DMS153 treated with DMSO at 0.1 percent for 48 hours (cell line): ENCODE results near the gene THPO.
A peak's percentile ranks its signal among the peaks of the same experiment; 100 is the strongest.
"Not testable (repeated sequence)": the region's sequence is repeated elsewhere in the genome, so short reads cannot be mapped to it uniquely, and the experiment has no call there.

Experiments
- DNase-seq: peaks from one replicate; lab custom pipeline; 2025; ENCODE audit not compliant: unreplicated experiment; lab: John Stamatoyannopoulos, UW

Gene THPO

GRCh38 chr3:184351511-184352148 is 26.4 kb downstream of the THPO start:
- no peak for DNase-seq

- DNase-seq: no peak
Observed at GRCh38 chr3:184350618-184351017, 27.4 kb downstream of the THPO start.

GRCh38 chr3:184349563-184350470 is 28.2 kb downstream of the THPO start:
- no peak for DNase-seq

GRCh38 chr3:184348057-184348382 is 30.0 kb downstream of the THPO start:
- DNase-seq: no peak

- no peak for DNase-seq
Observed at GRCh38 chr3:184347321-184348056, 30.5 kb downstream of the THPO start.

GRCh38 chr3:184346480-184347190 is 31.4 kb downstream of the THPO start:
- no peak for DNase-seq

GRCh38 chr3:184345317-184346144 is 32.5 kb downstream of the THPO start:
- peak; percentile 34 for DNase-seq

GRCh38 chr3:184344579-184345316 is 33.3 kb downstream of the THPO start:
- no peak for DNase-seq

GRCh38 chr3:184343200-184343876 is 34.7 kb downstream of the THPO start:
- DNase-seq: no peak

GRCh38 chr3:184341925-184342324 is 36.1 kb downstream of the THPO start:
- no peak for DNase-seq

GRCh38 chr3:184339451-184340135 is 38.4 kb downstream of the THPO start:
- DNase-seq: not testable (repeated sequence)

- peak; percentile 44 for DNase-seq
Observed at GRCh38 chr3:184339001-184339400, 39.0 kb downstream of the THPO start.

GRCh38 chr3:184338511-184338945 is 39.5 kb downstream of the THPO start:
- DNase-seq: peak; percentile 91

GRCh38 chr3:184337981-184338380 is 40.0 kb downstream of the THPO start:
- DNase-seq: no peak

- no peak for DNase-seq
Observed at GRCh38 chr3:184337399-184337714, 40.6 kb downstream of the THPO start, which contains the start of gene FAM131A. Gene FAM131A, plus strand, starts transcription at chr3:184337600. Its CDS starts 31 bp downstream, at chr3:184337631.

GRCh38 chr3:184336547-184337398 is 41.2 kb downstream of the THPO start:
- peak; percentile 53 for DNase-seq
